ENCODE data around the gene CPZ. TPM values are rescaled to one million over a fixed set of nuclear protein-coding genes. Genes with fewer than 3 reads are reported as not detected.
A peak's percentile ranks its signal among the peaks of the same experiment; 100 is the strongest.
"Not testable (repeated sequence)": the region's sequence is repeated elsewhere in the genome, so short reads cannot be mapped to it uniquely, and the experiment has no call there.

Gene CPZ
- total and polyA plus RNA-seq, 11 donors, result 0.13 to 4.8 (median 0.26) TPM; not detected in 2

DNA sequence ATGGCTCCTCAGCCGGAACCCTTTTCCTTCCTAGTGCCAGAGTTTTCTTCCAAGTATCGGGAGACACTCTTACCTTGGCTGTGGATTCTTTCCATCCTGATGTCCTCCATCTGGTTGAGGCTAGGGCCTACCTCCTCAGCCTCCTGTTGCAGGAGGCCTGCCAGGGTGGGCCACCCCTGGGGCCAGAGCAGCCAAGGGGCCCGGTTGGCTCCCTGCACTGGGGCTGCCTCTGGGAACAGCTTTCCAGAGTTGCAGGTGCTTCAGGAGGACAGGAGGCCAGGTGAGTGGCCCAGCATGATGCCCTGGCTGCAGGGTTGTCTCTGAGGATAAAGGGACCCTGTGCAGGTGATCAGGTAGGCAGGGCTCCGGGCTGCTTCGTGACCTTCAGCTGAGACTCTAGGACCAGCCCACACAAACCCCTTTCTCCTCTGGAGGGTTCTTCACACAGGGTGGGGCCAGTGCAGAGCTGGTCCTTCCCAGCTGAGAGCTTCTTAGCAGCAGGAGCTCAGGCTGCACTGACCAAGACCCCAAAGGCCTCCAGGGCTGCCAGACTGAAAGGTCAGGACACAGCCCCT lies 17.7 kb upstream of the CPZ start:
- H3K36me3 ChIP-seq, result no peaks in the 10 kb centered on the region
- H3K9me3 ChIP-seq, result no peaks in the 10 kb centered on the region
- H3K27me3 ChIP-seq, result peaks cover 0 to 30% (median 18%) of the 10 kb centered on the region in 9 donors
- 77 to 83% (median 79%) methylated on average over 3 to 5 of the region's 5 CpGs for WGBS, 4 donors
- TF ChIP-seq, protein P1, sequence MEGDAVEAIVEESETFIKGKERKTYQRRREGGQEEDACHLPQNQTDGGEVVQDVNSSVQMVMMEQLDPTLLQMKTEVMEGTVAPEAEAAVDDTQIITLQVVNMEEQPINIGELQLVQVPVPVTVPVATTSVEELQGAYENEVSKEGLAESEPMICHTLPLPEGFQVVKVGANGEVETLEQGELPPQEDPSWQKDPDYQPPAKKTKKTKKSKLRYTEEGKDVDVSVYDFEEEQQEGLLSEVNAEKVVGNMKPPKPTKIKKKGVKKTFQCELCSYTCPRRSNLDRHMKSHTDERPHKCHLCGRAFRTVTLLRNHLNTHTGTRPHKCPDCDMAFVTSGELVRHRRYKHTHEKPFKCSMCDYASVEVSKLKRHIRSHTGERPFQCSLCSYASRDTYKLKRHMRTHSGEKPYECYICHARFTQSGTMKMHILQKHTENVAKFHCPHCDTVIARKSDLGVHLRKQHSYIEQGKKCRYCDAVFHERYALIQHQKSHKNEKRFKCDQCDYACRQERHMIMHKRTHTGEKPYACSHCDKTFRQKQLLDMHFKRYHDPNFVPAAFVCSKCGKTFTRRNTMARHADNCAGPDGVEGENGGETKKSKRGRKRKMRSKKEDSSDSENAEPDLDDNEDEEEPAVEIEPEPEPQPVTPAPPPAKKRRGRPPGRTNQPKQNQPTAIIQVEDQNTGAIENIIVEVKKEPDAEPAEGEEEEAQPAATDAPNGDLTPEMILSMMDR (IDR thresholded peaks at IDR 0.05), result no peak
- no peak for TF ChIP-seq POLR2A (IDR thresholded peaks at IDR 0.05)
- ATAC-seq (no peak), DNase-seq (peak in 2 of 5 donors; percentile 10 to 52)
- H3K4me1 ChIP-seq, result no peaks in the 10 kb centered on the region
- H3K4me3 ChIP-seq, result no peak overlapping the region
- intact Hi-C loops (cut with DNase I), result no loop called here
- no peak overlapping the region for H3K27ac ChIP-seq

DNA sequence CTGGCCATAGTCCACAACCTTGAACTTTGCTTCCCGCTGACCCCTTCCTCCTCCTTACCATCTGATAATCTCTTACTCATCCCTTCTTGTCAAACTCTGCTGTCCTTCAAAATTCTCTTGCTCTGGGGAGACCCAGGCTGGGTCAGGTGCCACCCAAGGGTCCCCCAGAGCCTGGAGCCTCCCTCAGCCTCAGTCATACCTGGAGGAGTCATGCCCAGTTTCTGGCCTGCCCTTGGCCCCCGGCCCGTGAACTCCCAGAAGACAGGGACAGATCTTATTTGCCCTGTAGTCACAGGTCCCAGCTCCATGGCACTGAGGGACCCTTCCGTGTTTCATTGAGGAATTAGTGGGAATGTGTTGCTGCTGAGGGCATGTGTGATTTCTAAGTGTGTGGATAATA lies 17.1 kb upstream of the CPZ start:
- Histone ChIP-seq H3K4me1 (peaks cover 0 to 3% (median 0%) of the 10 kb centered on the region in 12 donors), H3K27ac (no peak overlapping the region), H3K4me3 (no peak overlapping the region), H3K27me3 (peaks cover 0 to 36% (median 23%) of the 10 kb centered on the region in 9 donors), H3K9me3 (no peaks in the 10 kb centered on the region), H3K36me3 (no peaks in the 10 kb centered on the region)
- DNase-seq, result peak in 2 of 5 donors; percentile 4 to 18
- ATAC-seq, result no peak
- 71 to 78% (median 75%) methylated on average over 4 of the region's 4 CpGs for WGBS, 4 donors
- intact Hi-C loops (cut with DNase I), result no loop called here
- no peak for TF ChIP-seq POLR2A (IDR thresholded peaks at IDR 0.05)
- TF ChIP-seq, protein P1 (IDR thresholded peaks at IDR 0.05), result no peak

GRCh38 chr4:8576591-8576990 lies 16.0 kb upstream of the CPZ start:
- H3K9me3 ChIP-seq; ATAC-seq; H3K4me1 ChIP-seq; H3K36me3 ChIP-seq; intact Hi-C loops (cut with DNase I); H3K4me3 ChIP-seq; H3K27ac ChIP-seq: not testable (repeated sequence)
- 83 to 90% (median 87%) methylated on average over 5 of the region's 5 CpGs for WGBS, 4 donors
- DNase-seq, result peak in 1 of 5 donors; percentile 11
- H3K27me3 ChIP-seq, result peaks cover 9 to 47% (median 34%) of the 10 kb centered on the region in 9 donors

GRCh38 chr4:8577046-8577445 lies 15.5 kb upstream of the CPZ start:
- no peak overlapping the region for H3K4me3 ChIP-seq
- H3K36me3 ChIP-seq, result no peaks in the 10 kb centered on the region
- ATAC-seq (no peak), DNase-seq (no peak)
- no peak overlapping the region for H3K27ac ChIP-seq
- intact Hi-C loops (cut with DNase I), result no loop called here
- whole genome bisulfite sequencing, 4 donors, result 59 to 68% (median 66%) methylated on average over 8 of the region's 8 CpGs
- peaks cover 0 to 7% (median 0%) of the 10 kb centered on the region in 12 donors for H3K4me1 ChIP-seq
- no peak for TF ChIP-seq POLR2A (IDR thresholded peaks at IDR 0.05)
- TF ChIP-seq, protein P1 (IDR thresholded peaks at IDR 0.05), result no peak
- peaks cover 14 to 52% (median 36%) of the 10 kb centered on the region in 9 donors for H3K27me3 ChIP-seq
- no peaks in the 10 kb centered on the region for H3K9me3 ChIP-seq

DNA sequence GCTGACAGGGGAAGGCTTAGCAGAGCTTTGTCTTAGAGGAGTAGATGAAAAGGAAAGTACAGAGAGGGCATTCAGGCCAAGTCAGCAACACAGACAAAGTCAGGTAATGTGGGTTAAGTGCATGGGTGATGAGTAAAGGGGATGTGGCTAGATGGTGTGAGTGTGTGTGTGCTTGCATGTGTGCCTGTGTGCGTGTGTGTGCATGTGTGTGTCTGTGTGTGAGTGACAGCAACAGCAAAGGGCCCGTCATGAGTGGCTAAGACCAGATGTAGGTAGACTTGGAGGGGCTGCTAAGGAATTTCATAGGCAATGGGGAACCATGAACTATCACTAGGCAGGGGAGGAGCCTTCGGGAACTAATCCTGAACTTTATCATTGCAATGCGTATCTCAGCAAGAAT lies 14.6 kb upstream of the CPZ start:
- H3K27me3 ChIP-seq, result peaks cover 18 to 61% (median 36%) of the 10 kb centered on the region in 9 donors
- WGBS, 4 donors, result 65 to 73% (median 71%) methylated on average over 4 of the region's 4 CpGs
- intact Hi-C loops (cut with DNase I), result no loop called here
- no peak overlapping the region for H3K4me3 ChIP-seq
- no peaks in the 10 kb centered on the region for H3K36me3 ChIP-seq
- DNase-seq, result peak in 1 of 5 donors; percentile 10
- peaks cover 0 to 7% (median 0%) of the 10 kb centered on the region in 12 donors for H3K4me1 ChIP-seq
- H3K27ac ChIP-seq, result no peak overlapping the region
- TF ChIP-seq, protein P1 (IDR thresholded peaks at IDR 0.05), result no peak
- no peak for TF ChIP-seq POLR2A (IDR thresholded peaks at IDR 0.05)
- no peaks in the 10 kb centered on the region for H3K9me3 ChIP-seq
- ATAC-seq, result no peak

Data from heart left ventricle (tissue), 16 donors.